Endothelial cell of umbilical vein (primary cell): ENCODE measurements around the gene B4GALNT4. TPM values are rescaled to one million over a fixed set of nuclear protein-coding genes. Genes with fewer than 3 reads are reported as not detected.

ENCODE experiments used
- BruUV-seq: library from RNA; stranded (reverse); fragments of 400-500 nt; replicated peaks from 2 replicates; lab custom pipeline; 2021; lab: Mats Ljungman, UMichigan
- CTCF ChIA-PET: fragments of 300-600, 350-600 bp; sonication (Branson Sonifier 250); formaldehyde crosslinking; loops from one replicate; lab custom pipeline; 2021; ENCODE audit warnings: antibody characterized with exemption, inconsistent platforms; lab: Charles Lee
- POLR2A ChIA-PET: fragments of 300-600, 350-600 bp; sonication (Branson Sonifier 250); formaldehyde crosslinking; loops from one replicate; lab custom pipeline; 2021; ENCODE audit warnings: antibody characterized with exemption, inconsistent platforms; lab: Charles Lee
- DNase-seq: peaks from one replicate; pipeline ENCODE4 v3.0.0-alpha.2; 2011; ENCODE audit warnings: low read depth, low spot score
- FAIRE-seq: peaks from 2 replicates; lab custom pipeline; 2011; peaks lifted over from hg19 to GRCh38; lab: Jason Lieb, UNC
- H2AFZ ChIP-seq: 2 replicates; pipeline ENCODE4 v1.6.0; 2012; ENCODE audit warnings: low read depth, low read length, control low read depth, inconsistent platforms
- H3K27ac ChIP-seq: 2 replicates; pipeline ENCODE4 v1.5.1; 2011; ENCODE audit warnings: low read depth, mild to moderate bottlenecking, control low read depth, low read length, moderate library complexity; ENCODE audit not compliant: insufficient read depth
- H3K27me3 ChIP-seq, 2 experiments: 2 replicates each; pipeline versions ENCODE4 v1.6.0 to v1.6.1; 2011; ENCODE audit warnings: low read length in 2 of 2, mixed read lengths in 1 of 2; ENCODE audit not compliant: control insufficient read depth in 2 of 2, insufficient read depth in 2 of 2
- H3K36me3 ChIP-seq, 2 experiments: 2 replicates in 1 of 2; 3 replicates in 1 of 2; pipeline ENCODE4 v1.5.1; 2011; ENCODE audit warnings: low read length in 2 of 2, mild to moderate bottlenecking in 1 of 2, moderate library complexity in 1 of 2; ENCODE audit not compliant: control insufficient read depth in 2 of 2, insufficient read depth in 2 of 2; ENCODE audit errors: extremely low read depth in 1 of 2
- H3K4me1 ChIP-seq: 3 replicates; pipeline ENCODE4 v1.5.1; 2011; ENCODE audit warnings: mild to moderate bottlenecking, low read length; ENCODE audit not compliant: control insufficient read depth, insufficient read depth; ENCODE audit errors: extremely low read depth
- H3K4me2 ChIP-seq: 2 replicates; pipeline ENCODE4 v1.6.1; 2011; ENCODE audit warnings: low read length, control low read depth, mixed read lengths; ENCODE audit not compliant: insufficient read depth
- H3K4me3 ChIP-seq, 3 experiments: fragments of 200-600 bp in 1 of 3; sonication (generic), shearing (Covaris generic) in 1 of 3; replicated peaks in 1 of 3; 2 replicates each; pipeline ENCODE4 v1.5.1; 2011 to 2016; ENCODE audit warnings: control low read depth in 3 of 3, low read length in 3 of 3, mild to moderate bottlenecking in 2 of 3, inconsistent platforms in 1 of 3, low read depth in 1 of 3, moderate library complexity in 1 of 3; ENCODE audit not compliant: insufficient read depth in 1 of 3
- H3K79me2 ChIP-seq: 2 replicates; pipeline ENCODE4 v1.6.0; 2012; ENCODE audit warnings: low read length, inconsistent platforms; ENCODE audit not compliant: control insufficient read depth, insufficient read depth
- H3K9ac ChIP-seq: replicated peaks from 2 replicates; pipeline ENCODE3; 2011; ENCODE audit warnings: low read length, control low read depth; ENCODE audit not compliant: insufficient read depth; ENCODE audit errors: extremely low read depth
- H3K9me1 ChIP-seq: replicated peaks from 3 replicates; pipeline ENCODE4 v1.6.0; 2011; ENCODE audit warnings: mild to moderate bottlenecking, low read length; ENCODE audit not compliant: control insufficient read depth, insufficient read depth; ENCODE audit errors: extremely low read depth
- H3K9me3 ChIP-seq: replicated peaks from 2 replicates; pipeline ENCODE4 v1.5.1; 2012; ENCODE audit warnings: low read length, inconsistent platforms; ENCODE audit not compliant: control insufficient read depth, insufficient read depth
- H4K20me1 ChIP-seq: replicated peaks from 2 replicates; pipeline ENCODE3; 2011; ENCODE audit warnings: mild to moderate bottlenecking, low read length; ENCODE audit not compliant: control insufficient read depth, insufficient read depth; ENCODE audit errors: extremely low read depth
- EZH2 ChIP-seq: IDR thresholded peaks from 2 replicates; pipeline ENCODE4 v1.6.1; 2012; ENCODE audit warnings: borderline replicate concordance, low read depth, mild to moderate bottlenecking, moderate library complexity, low read length, inconsistent platforms; ENCODE audit not compliant: severe bottlenecking
- FOS ChIP-seq: IDR thresholded peaks from 2 replicates; pipeline ENCODE4 v1.6.1; 2011; ENCODE audit warnings: mild to moderate bottlenecking, low read length, moderate library complexity, borderline replicate concordance; ENCODE audit not compliant: insufficient read depth
- GATA2 ChIP-seq: IDR thresholded peaks from 2 replicates; pipeline ENCODE4 v1.7.0; 2011; ENCODE audit warnings: low read depth, mild to moderate bottlenecking, moderate library complexity, mixed read lengths, low read length; ENCODE audit not compliant: insufficient read length, insufficient read depth
- JUN ChIP-seq: IDR thresholded peaks from 2 replicates; pipeline ENCODE4 v1.6.1; 2011; ENCODE audit warnings: borderline replicate concordance, low read depth; ENCODE audit not compliant: insufficient read length, insufficient read depth
- MYC ChIP-seq: IDR thresholded peaks from one replicate; pipeline ENCODE4 v1.6.1; 2011; ENCODE audit warnings: mild to moderate bottlenecking, low read depth, low read length
- POLR2A ChIP-seq: IDR thresholded peaks from 2 replicates; pipeline ENCODE4 v1.6.1; 2012; ENCODE audit warnings: low read depth, mild to moderate bottlenecking, control low read depth, low read length
- POLR2AphosphoS5 ChIP-seq: IDR thresholded peaks from 2 replicates; pipeline ENCODE4 v1.6.1; 2012; ENCODE audit warnings: low read depth, mild to moderate bottlenecking, control low read depth, low read length, moderate library complexity; ENCODE audit not compliant: insufficient read depth
- dilution Hi-C: fragments of 300-500 bp; cut with MboI; formaldehyde crosslinking; loops from one replicate; pipeline ENCODE4 v1.15.0; 2019; ENCODE audit warnings: low sequenced_read_pairs; ENCODE audit not compliant: extremely low pct_ligation_motif_present
- intact Hi-C: fragments of 100-400 bp; cut with micrococcal nuclease; formaldehyde crosslinking; loops from one replicate; pipeline ENCODE4 v1.10.0; 2022
- polyA plus RNA-seq, 4 experiments: library from polyadenylated mRNA; depleted of rRNA in 3 of 4; stranded (reverse) in 3 of 4; unstranded in 1 of 4; fragments of >200 nt; gene quantifications; 2 replicates each; pipeline versions ENCODE4 v1.2.1 to v1.2.3, GENCODE V29; 2011 to 2012; ENCODE audit warnings: missing spikeins in 1 of 4
- total RNA-seq: library from RNA; stranded (reverse); gene quantifications from 2 replicates; pipeline ENCODE4 v1.2.3, GENCODE V29; 2021
- TF ChIP-seq, protein P1 (sequence below): IDR thresholded peaks from 2 replicates; pipeline ENCODE4 v1.6.1; 2011; ENCODE audit not compliant: insufficient read depth, insufficient read length
- TF ChIP-seq, protein P2 (sequence below), 2 donors: IDR thresholded peaks; 1 replicate in 1 of 2; 2 replicates in 1 of 2; pipeline ENCODE4 v1.5.1; 2011; ENCODE audit warnings: low read length in 2 of 2, mild to moderate bottlenecking in 2 of 2, moderate library complexity in 2 of 2, control low read depth in 1 of 2, inconsistent platforms in 1 of 2, low read depth in 1 of 2; ENCODE audit not compliant: insufficient read depth in 1 of 2; ENCODE audit errors: extremely low read depth in 1 of 2

The B4GALNT4 gene
- total and polyA plus RNA-seq, 2 donors (not counting 3 experiments of a cell fraction or from before 2014, with no cell fraction given) = 9.2 to 9.6 TPM

DNA sequence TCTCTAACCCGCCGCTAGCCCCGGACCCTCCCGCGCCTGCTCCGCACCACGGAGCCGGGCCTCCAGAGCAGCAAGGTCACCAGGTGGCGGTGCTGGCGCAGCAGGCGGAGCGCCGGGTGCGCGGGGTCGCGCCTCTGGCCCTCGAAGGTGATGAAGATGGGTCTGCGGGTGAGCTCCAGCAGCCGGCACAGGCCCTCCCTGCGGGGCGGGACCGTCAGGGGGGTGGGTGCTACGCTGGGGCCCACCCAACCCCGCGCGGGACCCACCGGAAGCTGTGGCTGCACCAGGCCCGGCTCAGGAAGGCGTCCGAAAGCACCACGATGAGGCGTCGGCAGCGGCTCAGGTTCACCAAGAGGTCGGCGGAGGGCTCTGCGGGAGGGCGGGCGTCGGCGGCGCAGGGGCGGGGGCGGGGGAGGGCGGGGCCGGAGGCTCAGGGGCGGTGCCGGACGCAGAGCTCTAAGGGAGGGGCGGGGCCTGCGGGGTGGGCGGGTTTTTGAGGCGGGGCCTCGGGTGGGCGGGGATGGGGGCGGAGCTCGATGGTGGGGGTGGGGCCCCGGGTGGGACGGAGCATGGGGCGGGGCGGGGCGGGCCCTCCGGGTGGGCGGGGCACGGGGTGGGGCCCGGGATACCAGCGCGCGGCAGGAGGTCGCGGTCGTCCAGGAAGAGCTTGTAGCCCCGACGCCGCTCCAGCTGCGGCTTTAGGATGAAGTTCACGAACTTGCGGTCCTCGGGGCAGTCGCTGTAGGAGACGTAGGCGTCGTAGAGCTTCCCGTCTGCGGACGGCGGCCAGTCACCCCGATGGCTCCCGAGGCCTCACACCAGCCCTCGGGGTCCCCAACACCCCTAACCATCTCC lies 37.7 kb downstream of the B4GALNT4 start:
- H3K79me2 ChIP-seq = no peaks in the 10 kb centered on the region
- H4K20me1 ChIP-seq = no peaks in the 10 kb centered on the region
- peak overlapping the region; percentile 57 for H3K4me2 ChIP-seq
- peaks cover 5% of the 10 kb centered on the region for H3K4me1 ChIP-seq
- CTCF ChIA-PET = interaction anchor here (0.7 to 5.5 kb wide), 11 partner anchors 8 to 156 kb away, joined by 3 to 57 read pairs (median 4); partner anchors contain the start of genes PTDSS2 and RNH1
- POLR2A ChIA-PET = interaction anchor here (0.9 kb wide), 1 partner anchor 200 kb away, joined by 3 read pairs; the partner anchor contains the start of genes BET1L and RIC8A
- no peaks in the 10 kb centered on the region for H3K27me3 ChIP-seq
- no peaks in the 10 kb centered on the region for H3K36me3 ChIP-seq
- peak overlapping the region; percentile 40 for H3K9ac ChIP-seq
- BruUV-seq = no TSS peak
- H3K27ac ChIP-seq = peak overlapping the region; percentile 38
- H3K4me3 ChIP-seq = peak overlapping the region; percentile 42 to 51 (median 47)
- FAIRE-seq (peak; percentile 55), DNase-seq (peak; percentile 46)
- H2AFZ ChIP-seq = peak overlapping the region; percentile 88
- dilution Hi-C loops = no loop called here
- H3K9me3 ChIP-seq = no peaks in the 10 kb centered on the region
- H3K9me1 ChIP-seq = no peaks in the 10 kb centered on the region
- no peak for TF ChIP-seq EZH2
- TF ChIP-seq, protein P1, sequence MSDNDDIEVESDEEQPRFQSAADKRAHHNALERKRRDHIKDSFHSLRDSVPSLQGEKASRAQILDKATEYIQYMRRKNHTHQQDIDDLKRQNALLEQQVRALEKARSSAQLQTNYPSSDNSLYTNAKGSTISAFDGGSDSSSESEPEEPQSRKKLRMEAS = no peak
- no peak for TF ChIP-seq POLR2AphosphoS5
- no peak for TF ChIP-seq FOS
- peak; percentile 23 for TF ChIP-seq POLR2A
- TF ChIP-seq GATA2 = no peak
- no peak for TF ChIP-seq JUN
- TF ChIP-seq, protein P2, sequence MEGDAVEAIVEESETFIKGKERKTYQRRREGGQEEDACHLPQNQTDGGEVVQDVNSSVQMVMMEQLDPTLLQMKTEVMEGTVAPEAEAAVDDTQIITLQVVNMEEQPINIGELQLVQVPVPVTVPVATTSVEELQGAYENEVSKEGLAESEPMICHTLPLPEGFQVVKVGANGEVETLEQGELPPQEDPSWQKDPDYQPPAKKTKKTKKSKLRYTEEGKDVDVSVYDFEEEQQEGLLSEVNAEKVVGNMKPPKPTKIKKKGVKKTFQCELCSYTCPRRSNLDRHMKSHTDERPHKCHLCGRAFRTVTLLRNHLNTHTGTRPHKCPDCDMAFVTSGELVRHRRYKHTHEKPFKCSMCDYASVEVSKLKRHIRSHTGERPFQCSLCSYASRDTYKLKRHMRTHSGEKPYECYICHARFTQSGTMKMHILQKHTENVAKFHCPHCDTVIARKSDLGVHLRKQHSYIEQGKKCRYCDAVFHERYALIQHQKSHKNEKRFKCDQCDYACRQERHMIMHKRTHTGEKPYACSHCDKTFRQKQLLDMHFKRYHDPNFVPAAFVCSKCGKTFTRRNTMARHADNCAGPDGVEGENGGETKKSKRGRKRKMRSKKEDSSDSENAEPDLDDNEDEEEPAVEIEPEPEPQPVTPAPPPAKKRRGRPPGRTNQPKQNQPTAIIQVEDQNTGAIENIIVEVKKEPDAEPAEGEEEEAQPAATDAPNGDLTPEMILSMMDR (IDR thresholded peaks at IDR 0.05; ENCODE audit: extremely low read depth in 1 of 2, insufficient read depth in 1 of 2, low read depth in 1 of 2, low read length in 2 of 2) = peak in 1 of 2 donors; percentile 7
- TF ChIP-seq MYC = no peak
- intact Hi-C loops = loop anchor here (1.0 kb wide), 2 partner anchors 8 to 111 kb away; no protein-coding TSS in a partner anchor
